Measurements from ENCODE around the gene MVB12A.

The MVB12A gene

GRCh38 chr19:17420475-17420924, 653 bp downstream of the MVB12A start:
- Histone ChIP-seq H3K27ac (ENCODE audit: insufficient read depth, low read depth, low read length, poor library complexity, severe bottlenecking) (no peak overlapping the region), H3K27me3 (ENCODE audit: control insufficient read depth, insufficient read depth, low read length, poor library complexity, severe bottlenecking) (no peaks in the 10 kb centered on the region), H3K4me1 (ENCODE audit: control insufficient read depth, insufficient read depth, low read length) (peaks cover 7% of the 10 kb centered on the region), H3K36me3 (ENCODE audit: control insufficient read depth, insufficient read depth, low read length) (no peaks in the 10 kb centered on the region), H3K9me3 (ENCODE audit: control insufficient read depth, low read length) (no peaks in the 10 kb centered on the region), H3K4me3 (ENCODE audit: insufficient read depth, low read depth, low read length) (peak overlapping the region; percentile 86)
- WGBS, 2 experiments, result 10 to 11% methylated on average over 25 of the region's 25 CpGs

GRCh38 chr19:17421942-17422341, 2.1 kb downstream of the MVB12A start:
- 94 to 96% methylated on average over 4 of the region's 4 CpGs for WGBS, 2 experiments
- no peak overlapping the region for H3K4me3 ChIP-seq (ENCODE audit: insufficient read depth, low read depth, low read length)
- peaks cover 4% of the 10 kb centered on the region for H3K4me1 ChIP-seq (ENCODE audit: control insufficient read depth, insufficient read depth, low read length)
- H3K36me3 ChIP-seq (ENCODE audit: control insufficient read depth, insufficient read depth, low read length), result no peaks in the 10 kb centered on the region
- H3K27ac ChIP-seq (ENCODE audit: insufficient read depth, low read depth, low read length, poor library complexity, severe bottlenecking), result no peak overlapping the region
- no peaks in the 10 kb centered on the region for H3K9me3 ChIP-seq (ENCODE audit: control insufficient read depth, low read length)
- no peaks in the 10 kb centered on the region for H3K27me3 ChIP-seq (ENCODE audit: control insufficient read depth, insufficient read depth, low read length, poor library complexity, severe bottlenecking)

GRCh38 chr19:17423429-17424208, 3.8 kb downstream of the MVB12A start:
- no peaks in the 10 kb centered on the region for H3K36me3 ChIP-seq (ENCODE audit: control insufficient read depth, insufficient read depth, low read length)
- no peaks in the 10 kb centered on the region for H3K27me3 ChIP-seq (ENCODE audit: control insufficient read depth, insufficient read depth, low read length, poor library complexity, severe bottlenecking)
- no peak overlapping the region for H3K4me3 ChIP-seq (ENCODE audit: insufficient read depth, low read depth, low read length)
- H3K9me3 ChIP-seq (ENCODE audit: control insufficient read depth, low read length), result no peaks in the 10 kb centered on the region
- H3K4me1 ChIP-seq (ENCODE audit: control insufficient read depth, insufficient read depth, low read length), result peaks cover 4% of the 10 kb centered on the region
- WGBS, 2 experiments, result 93% methylated on average over 20 of the region's 20 CpGs
- H3K27ac ChIP-seq (ENCODE audit: insufficient read depth, low read depth, low read length, poor library complexity, severe bottlenecking), result no peak overlapping the region

- WGBS, 2 experiments, result 13 to 14% methylated on average over 26 to 27 of the region's 27 CpGs
- Histone ChIP-seq H3K4me3 (ENCODE audit: insufficient read depth, low read depth, low read length) (peak overlapping the region; percentile 16), H3K36me3 (ENCODE audit: control insufficient read depth, insufficient read depth, low read length) (no peaks in the 10 kb centered on the region), H3K4me1 (ENCODE audit: control insufficient read depth, insufficient read depth, low read length) (peaks cover 4% of the 10 kb centered on the region), H3K27me3 (ENCODE audit: control insufficient read depth, insufficient read depth, low read length, poor library complexity, severe bottlenecking) (no peaks in the 10 kb centered on the region), H3K9me3 (ENCODE audit: control insufficient read depth, low read length) (no peaks in the 10 kb centered on the region), H3K27ac (ENCODE audit: insufficient read depth, low read depth, low read length, poor library complexity, severe bottlenecking) (no peak overlapping the region)
Observed at GRCh38 chr19:17424743-17425365, 5.0 kb downstream of the MVB12A start.

- Histone ChIP-seq H3K4me1 (ENCODE audit: control insufficient read depth, insufficient read depth, low read length) (peaks cover under 1% of the 10 kb centered on the region), H3K36me3 (ENCODE audit: control insufficient read depth, insufficient read depth, low read length) (no peaks in the 10 kb centered on the region), H3K27ac (ENCODE audit: insufficient read depth, low read depth, low read length, poor library complexity, severe bottlenecking) (no peak overlapping the region), H3K9me3 (ENCODE audit: control insufficient read depth, low read length) (no peaks in the 10 kb centered on the region), H3K27me3 (ENCODE audit: control insufficient read depth, insufficient read depth, low read length, poor library complexity, severe bottlenecking) (no peaks in the 10 kb centered on the region), H3K4me3 (ENCODE audit: insufficient read depth, low read depth, low read length) (no peak overlapping the region)
- 89 to 91% methylated on average over 17 of the region's 17 CpGs for WGBS, 2 experiments
Observed at GRCh38 chr19:17429641-17430113, 9.8 kb downstream of the MVB12A start.

GRCh38 chr19:17431417-17431816, 11.6 kb downstream of the MVB12A start:
- Histone ChIP-seq H3K9me3 (ENCODE audit: control insufficient read depth, low read length) (no peaks in the 10 kb centered on the region), H3K4me1 (ENCODE audit: control insufficient read depth, insufficient read depth, low read length) (no peaks in the 10 kb centered on the region), H3K36me3 (ENCODE audit: control insufficient read depth, insufficient read depth, low read length) (peaks cover 5% of the 10 kb centered on the region), H3K4me3 (ENCODE audit: insufficient read depth, low read depth, low read length) (no peak overlapping the region), H3K27ac (ENCODE audit: insufficient read depth, low read depth, low read length, poor library complexity, severe bottlenecking) (no peak overlapping the region), H3K27me3 (ENCODE audit: control insufficient read depth, insufficient read depth, low read length, poor library complexity, severe bottlenecking) (no peaks in the 10 kb centered on the region)
- 93 to 94% methylated on average over 7 of the region's 7 CpGs for WGBS, 2 experiments

GRCh38 chr19:17435218-17435617, 15.4 kb downstream of the MVB12A start:
- Histone ChIP-seq H3K27me3 (ENCODE audit: control insufficient read depth, insufficient read depth, low read length, poor library complexity, severe bottlenecking) (no peaks in the 10 kb centered on the region), H3K36me3 (ENCODE audit: control insufficient read depth, insufficient read depth, low read length) (peaks cover 5% of the 10 kb centered on the region), H3K4me3 (ENCODE audit: insufficient read depth, low read depth, low read length) (no peak overlapping the region), H3K27ac (ENCODE audit: insufficient read depth, low read depth, low read length, poor library complexity, severe bottlenecking) (no peak overlapping the region), H3K4me1 (ENCODE audit: control insufficient read depth, insufficient read depth, low read length) (no peaks in the 10 kb centered on the region), H3K9me3 (ENCODE audit: control insufficient read depth, low read length) (no peaks in the 10 kb centered on the region)
- WGBS, 2 experiments, result 92 to 96% methylated on average over 7 of the region's 7 CpGs

- no peak overlapping the region for H3K27ac ChIP-seq (ENCODE audit: insufficient read depth, low read depth, low read length, poor library complexity, severe bottlenecking)
- peaks cover 5% of the 10 kb centered on the region for H3K36me3 ChIP-seq (ENCODE audit: control insufficient read depth, insufficient read depth, low read length)
- H3K9me3 ChIP-seq (ENCODE audit: control insufficient read depth, low read length), result no peaks in the 10 kb centered on the region
- H3K4me3 ChIP-seq (ENCODE audit: insufficient read depth, low read depth, low read length), result no peak overlapping the region
- 95 to 96% methylated on average over 25 of the region's 25 CpGs for WGBS, 2 experiments
- no peaks in the 10 kb centered on the region for H3K4me1 ChIP-seq (ENCODE audit: control insufficient read depth, insufficient read depth, low read length)
- H3K27me3 ChIP-seq (ENCODE audit: control insufficient read depth, insufficient read depth, low read length, poor library complexity, severe bottlenecking), result no peaks in the 10 kb centered on the region
Observed at GRCh38 chr19:17436094-17436873, 16.4 kb downstream of the MVB12A start.

GRCh38 chr19:17436874-17437267, 17.0 kb downstream of the MVB12A start:
- Histone ChIP-seq H3K27ac (ENCODE audit: insufficient read depth, low read depth, low read length, poor library complexity, severe bottlenecking) (no peak overlapping the region), H3K9me3 (ENCODE audit: control insufficient read depth, low read length) (no peaks in the 10 kb centered on the region), H3K36me3 (ENCODE audit: control insufficient read depth, insufficient read depth, low read length) (peaks cover 5% of the 10 kb centered on the region), H3K4me3 (ENCODE audit: insufficient read depth, low read depth, low read length) (no peak overlapping the region), H3K27me3 (ENCODE audit: control insufficient read depth, insufficient read depth, low read length, poor library complexity, severe bottlenecking) (no peaks in the 10 kb centered on the region), H3K4me1 (ENCODE audit: control insufficient read depth, insufficient read depth, low read length) (no peaks in the 10 kb centered on the region)
- WGBS, 2 experiments, result 85 to 86% methylated on average over 7 of the region's 7 CpGs

Data from ectodermal cell (in vitro differentiated cells).